GM19240 (cell line): Measurements from ENCODE around the gene CDC42BPA.

ENCODE experiments used
- DNase-seq: peaks from one replicate; pipeline ENCODE4 v3.0.0; 2011; ENCODE audit warnings: low spot score; ENCODE audit not compliant: insufficient read length

The CDC42BPA gene

GRCh38 chr1:227214207-227214606 is 104.1 kb downstream of the CDC42BPA start:
- DNase-seq, result no peak

GRCh38 chr1:227213426-227213825 is 104.9 kb downstream of the CDC42BPA start:
- DNase-seq, result no peak

- DNase-seq, result no peak
These were observed 106.1 kb downstream of the CDC42BPA start for GRCh38 chr1:227212164-227212563.

- no peak for DNase-seq
These were observed 107.7 kb downstream of the CDC42BPA start for GRCh38 chr1:227210604-227211003.

- no peak for DNase-seq
These were observed 121.2 kb downstream of the CDC42BPA start for GRCh38 chr1:227197064-227197463.

GRCh38 chr1:227192163-227192562 is 126.1 kb downstream of the CDC42BPA start:
- DNase-seq, result no peak

- no peak for DNase-seq
These were observed 126.7 kb downstream of the CDC42BPA start for GRCh38 chr1:227191607-227192006.

- DNase-seq, result no peak
These were observed 128.0 kb downstream of the CDC42BPA start for GRCh38 chr1:227190321-227190720.

GRCh38 chr1:227185291-227185690 is 133.0 kb downstream of the CDC42BPA start:
- DNase-seq, result no peak

GRCh38 chr1:227182012-227182411 is 136.3 kb downstream of the CDC42BPA start:
- no peak for DNase-seq

GRCh38 chr1:227175611-227176010 is 142.7 kb downstream of the CDC42BPA start:
- no peak for DNase-seq

- no peak for DNase-seq
These were observed 144.1 kb downstream of the CDC42BPA start for GRCh38 chr1:227174164-227174563.

- no peak for DNase-seq
These were observed 147.7 kb downstream of the CDC42BPA start for GRCh38 chr1:227170361-227171166.

- DNase-seq, result no peak
These were observed 148.9 kb downstream of the CDC42BPA start for GRCh38 chr1:227169343-227169742.

- DNase-seq, result no peak
These were observed 150.8 kb downstream of the CDC42BPA start for GRCh38 chr1:227167276-227168101.

GRCh38 chr1:227166559-227166958 is 151.7 kb downstream of the CDC42BPA start:
- DNase-seq, result no peak

GRCh38 chr1:227161470-227161869 is 156.8 kb downstream of the CDC42BPA start:
- no peak for DNase-seq

GRCh38 chr1:227156520-227156919 is 161.8 kb downstream of the CDC42BPA start:
- no peak for DNase-seq

GRCh38 chr1:227155688-227156087 is 162.6 kb downstream of the CDC42BPA start:
- DNase-seq, result no peak

- no peak for DNase-seq
These were observed 163.3 kb downstream of the CDC42BPA start for GRCh38 chr1:227155004-227155403.

GRCh38 chr1:227152525-227152924 is 165.8 kb downstream of the CDC42BPA start:
- no peak for DNase-seq

- DNase-seq, result no peak
These were observed 177.9 kb downstream of the CDC42BPA start for GRCh38 chr1:227140376-227140775.
